SK-N-SH treated with all-trans-retinoic acid at 6 μM for 48 hours (cell line): ENCODE results near the gene TLE7.

Experiments
- ATAC-seq: fragments of 200-7000 bp; cut with Tn5 transposase; 3 replicates; pipeline ENCODE4 v1.9.1; 2020; ENCODE audit warnings: mild to moderate bottlenecking, moderate library complexity
- ARNTL ChIP-seq: fragments of 450-650 bp; formaldehyde crosslinking; IDR thresholded peaks from 2 replicates; pipeline ENCODE4 v1.5.0; 2020; ENCODE audit warnings: low read depth, mild to moderate bottlenecking, moderate library complexity, borderline replicate concordance
- BACH2 ChIP-seq: fragments of 250-450 bp; sonication (Bioruptor Pico); IDR thresholded peaks from 2 replicates; pipeline ENCODE4 v1.9.0; 2021; ENCODE audit warnings: mild to moderate bottlenecking, borderline replicate concordance
- CREB5 ChIP-seq: fragments of 250-450 bp; sonication (Bioruptor Pico); IDR thresholded peaks from 2 replicates; pipeline ENCODE4 v1.5.1; 2020; ENCODE audit warnings: low read depth, mild to moderate bottlenecking, moderate library complexity
- CSDC2 ChIP-seq: fragments of 250-450 bp; sonication (Bioruptor Pico); IDR thresholded peaks from 2 replicates; pipeline ENCODE4 v1.5.0; 2020; ENCODE audit warnings: mild to moderate bottlenecking, moderate library complexity
- ESRRG ChIP-seq: fragments of 250-450 bp; sonication (Bioruptor Pico); IDR thresholded peaks from 2 replicates; pipeline ENCODE4 v1.6.1; 2021; ENCODE audit warnings: mild to moderate bottlenecking
- GLIS3 ChIP-seq: fragments of 250-450 bp; sonication (Bioruptor Pico); IDR thresholded peaks from 2 replicates; pipeline ENCODE4 v1.5.0; 2020; ENCODE audit warnings: mild to moderate bottlenecking, moderate library complexity
- ISL1 ChIP-seq: fragments of 250-450 bp; sonication (Bioruptor Pico); IDR thresholded peaks from 2 replicates; pipeline ENCODE4 v2.1.2; 2022; ENCODE audit warnings: mild to moderate bottlenecking, moderate library complexity
- OSR1 ChIP-seq: fragments of 250-450 bp; sonication (Bioruptor Pico); IDR thresholded peaks from 2 replicates; pipeline ENCODE4 v1.8.0; 2022; ENCODE audit warnings: moderate library complexity, mild to moderate bottlenecking, inconsistent platforms
- PATZ1 ChIP-seq: fragments of 250-450 bp; sonication (Bioruptor Pico); IDR thresholded peaks from 2 replicates; pipeline ENCODE4 v1.8.0; 2020; ENCODE audit warnings: mild to moderate bottlenecking, moderate library complexity, borderline replicate concordance
- POU6F1 ChIP-seq: fragments of 250-450 bp; sonication (Bioruptor Pico); IDR thresholded peaks from 2 replicates; pipeline ENCODE4 v1.8.0; 2021; ENCODE audit warnings: low read depth, mild to moderate bottlenecking, moderate library complexity, borderline replicate concordance
- PPARA ChIP-seq: fragments of 250-450 bp; sonication (Bioruptor Pico); IDR thresholded peaks from 2 replicates; pipeline ENCODE4 v1.5.0; 2020; ENCODE audit warnings: mild to moderate bottlenecking, borderline replicate concordance
- RARB ChIP-seq: fragments of 250-450 bp; sonication (Bioruptor Pico); IDR thresholded peaks from 2 replicates; pipeline ENCODE4 v1.8.0; 2021; ENCODE audit warnings: mild to moderate bottlenecking, moderate library complexity
- SNAI2 ChIP-seq: fragments of 250-450 bp; sonication (Bioruptor Pico); IDR thresholded peaks from 2 replicates; pipeline ENCODE4 v1.5.0; 2020; ENCODE audit warnings: mild to moderate bottlenecking, moderate library complexity
- TCF4 ChIP-seq: fragments of 250-450 bp; sonication (Bioruptor Pico); IDR thresholded peaks from 2 replicates; pipeline ENCODE4 v1.8.0; 2021; ENCODE audit warnings: mild to moderate bottlenecking, moderate library complexity, borderline replicate concordance
- TOX ChIP-seq: fragments of 250-450 bp; sonication (Bioruptor Pico); IDR thresholded peaks from 2 replicates; pipeline ENCODE4 v1.8.0; 2021; ENCODE audit warnings: mild to moderate bottlenecking, moderate library complexity, borderline replicate concordance
- TSHZ2 ChIP-seq: fragments of 250-450 bp; sonication (Bioruptor Pico); IDR thresholded peaks from 2 replicates; pipeline ENCODE4 v1.5.0; 2020; ENCODE audit warnings: mild to moderate bottlenecking, moderate library complexity
- ZC3H10 ChIP-seq: fragments of 250-450 bp; sonication (Bioruptor Pico); IDR thresholded peaks from 2 replicates; pipeline ENCODE4 v1.5.1; 2021; ENCODE audit warnings: mild to moderate bottlenecking, moderate library complexity
- ZFP3 ChIP-seq: fragments of 250-450 bp; sonication (Bioruptor Pico); IDR thresholded peaks from 2 replicates; pipeline ENCODE4 v1.5.0; 2020; ENCODE audit warnings: mild to moderate bottlenecking, moderate library complexity
- ZFP30 ChIP-seq: fragments of 450-650 bp; formaldehyde crosslinking; IDR thresholded peaks from 2 replicates; pipeline ENCODE4 v1.5.0; 2022; ENCODE audit warnings: mild to moderate bottlenecking, moderate library complexity
- ZNF565 ChIP-seq: fragments of 450-650 bp; formaldehyde crosslinking; conservative IDR thresholded peaks from 2 replicates; pipeline ENCODE4 v1.5.0; 2020; ENCODE audit warnings: low read depth, mild to moderate bottlenecking, moderate library complexity
- ZNF70 ChIP-seq: fragments of 450-650 bp; formaldehyde crosslinking; IDR thresholded peaks from 2 replicates; pipeline ENCODE4 v1.5.0; 2020; ENCODE audit warnings: mild to moderate bottlenecking, moderate library complexity
- ZNF8 ChIP-seq: fragments of 450-650 bp; formaldehyde crosslinking; IDR thresholded peaks from 2 replicates; pipeline ENCODE4 v1.5.0; 2020; ENCODE audit warnings: mild to moderate bottlenecking, moderate library complexity

Gene TLE7

GRCh38 chr16:71432906-71433305, 8.9 kb downstream of the TLE7 start (continued):
- no peak for TF ChIP-seq TSHZ2
- TF ChIP-seq ARNTL = no peak
- TF ChIP-seq RARB (CRISPR knock-in tag) = no peak
- no peak for TF ChIP-seq BACH2 (CRISPR knock-in tag)
- TF ChIP-seq, all 23 proteins: peak for 0

GRCh38 chr16:71431991-71432390, 9.9 kb downstream of the TLE7 start:
- no peak for ATAC-seq
- TF ChIP-seq GLIS3 (CRISPR knock-in tag) (no peak), TOX (no peak), OSR1 (CRISPR knock-in tag) (no peak), CREB5 (no peak), TCF4 (no peak), ZC3H10 (CRISPR knock-in tag) (no peak)

- no peak for ATAC-seq
- TF ChIP-seq ZNF565 (CRISPR knock-in tag) (no peak), ZFP30 (CRISPR knock-in tag) (no peak), TCF4 (no peak), ARNTL (no peak)
Measured at GRCh38 chr16:71431176-71431575, 10.7 kb downstream of the TLE7 start.

GRCh38 chr16:71430744-71431143, 11.1 kb downstream of the TLE7 start:
- TF ChIP-seq ZNF8 (CRISPR knock-in tag) (no peak), TOX (no peak), ESRRG (CRISPR knock-in tag) (no peak), BACH2 (CRISPR knock-in tag) (no peak), PPARA (CRISPR knock-in tag) (no peak), CSDC2 (CRISPR knock-in tag) (no peak), OSR1 (CRISPR knock-in tag) (no peak), POU6F1 (CRISPR knock-in tag) (no peak), ZFP30 (CRISPR knock-in tag) (no peak), TSHZ2 (no peak), SNAI2 (CRISPR knock-in tag) (no peak), TCF4 (no peak), ZFP3 (CRISPR knock-in tag) (no peak), ISL1 (CRISPR knock-in tag) (no peak), PATZ1 (no peak), CREB5 (no peak), ZC3H10 (CRISPR knock-in tag) (no peak), ZNF70 (CRISPR knock-in tag) (no peak)
- no peak for ATAC-seq
